Measurements from ENCODE around the gene PTPRN2. TPM values are rescaled to one million over a fixed set of nuclear protein-coding genes. Genes with fewer than 3 reads are reported as not detected.

PTPRN2 gene
- total and polyA plus RNA-seq, 2 experiments from 2014 or later, result 0.28 TPM; not detected in 1

- Histone ChIP-seq H3K27me3 (no peaks in the 10 kb centered on the region), H3K4me3 (no peak overlapping the region), H3K9me3 (ENCODE audit: low read depth) (no peaks in the 10 kb centered on the region), H3K36me3 (no peaks in the 10 kb centered on the region), H3K27ac (no peak overlapping the region), H3K4me1 (ENCODE audit: low read depth) (no peaks in the 10 kb centered on the region)
- no peak for TF ChIP-seq CTCF (IDR thresholded peaks at IDR 0.05; ENCODE audit: low read depth, low read length)
- no peak for DNase-seq (ENCODE audit: low read depth in 1 of 2, low spot score in 1 of 2)
Observed at GRCh38 chr7:157545681-157546060, 1042.0 kb downstream of the PTPRN2 start.

GRCh38 chr7:157544980-157545680 lies 1042.5 kb downstream of the PTPRN2 start:
- Histone ChIP-seq H3K36me3 (no peaks in the 10 kb centered on the region), H3K9me3 (ENCODE audit: low read depth) (no peaks in the 10 kb centered on the region), H3K4me1 (ENCODE audit: low read depth) (no peaks in the 10 kb centered on the region), H3K4me3 (no peak overlapping the region), H3K27ac (no peak overlapping the region), H3K27me3 (no peaks in the 10 kb centered on the region)
- no peak for DNase-seq (ENCODE audit: low read depth in 1 of 2, low spot score in 1 of 2)
- no peak for TF ChIP-seq CTCF (IDR thresholded peaks at IDR 0.05; ENCODE audit: low read depth, low read length)

GRCh38 chr7:157544226-157544625 lies 1043.4 kb downstream of the PTPRN2 start:
- no peaks in the 10 kb centered on the region for H3K36me3 ChIP-seq
- no peaks in the 10 kb centered on the region for H3K9me3 ChIP-seq (ENCODE audit: low read depth)
- no peak for TF ChIP-seq CTCF (IDR thresholded peaks at IDR 0.05; ENCODE audit: low read depth, low read length)
- no peak overlapping the region for H3K4me3 ChIP-seq
- no peaks in the 10 kb centered on the region for H3K27me3 ChIP-seq
- H3K27ac ChIP-seq, result no peak overlapping the region
- DNase-seq (ENCODE audit: low read depth in 1 of 2, low spot score in 1 of 2), result no peak
- no peaks in the 10 kb centered on the region for H3K4me1 ChIP-seq (ENCODE audit: low read depth)

- Histone ChIP-seq H3K4me3 (no peak overlapping the region), H3K36me3 (no peaks in the 10 kb centered on the region), H3K27me3 (no peaks in the 10 kb centered on the region), H3K27ac (no peak overlapping the region), H3K4me1 (ENCODE audit: low read depth) (no peaks in the 10 kb centered on the region), H3K9me3 (ENCODE audit: low read depth) (no peaks in the 10 kb centered on the region)
- TF ChIP-seq CTCF (IDR thresholded peaks at IDR 0.05; ENCODE audit: low read depth, low read length), result no peak
- no peak for DNase-seq (ENCODE audit: low read depth in 1 of 2, low spot score in 1 of 2)
Observed at GRCh38 chr7:157543791-157544190, 1043.8 kb downstream of the PTPRN2 start.

- Histone ChIP-seq H3K4me1 (ENCODE audit: low read depth) (no peaks in the 10 kb centered on the region), H3K36me3 (no peaks in the 10 kb centered on the region), H3K4me3 (no peak overlapping the region), H3K9me3 (ENCODE audit: low read depth) (no peaks in the 10 kb centered on the region), H3K27me3 (no peaks in the 10 kb centered on the region), H3K27ac (no peak overlapping the region)
- no peak for DNase-seq (ENCODE audit: low read depth in 1 of 2, low spot score in 1 of 2)
- TF ChIP-seq CTCF (IDR thresholded peaks at IDR 0.05; ENCODE audit: low read depth, low read length), result no peak
Observed at GRCh38 chr7:157543276-157543675, 1044.3 kb downstream of the PTPRN2 start.

All from cardiac muscle cell (in vitro differentiated cells and primary cell).